Fibroblast of lung (primary cell): ENCODE data around the gene COG5. TPM values are rescaled to one million over a fixed set of nuclear protein-coding genes. Genes with fewer than 3 reads are reported as not detected.

Experiments used
- DNase-seq, 2 donors: peaks; one replicate each; pipeline versions ENCODE4 v3.0.0 to v3.0.0-alpha.2; 2010; ENCODE audit warnings: low read depth in 2 of 2
- H2AFZ ChIP-seq: 2 replicates; pipeline ENCODE4 v1.5.1; 2012; ENCODE audit warnings: low read length, control low read depth, inconsistent platforms
- H3K27ac ChIP-seq: 2 replicates; pipeline ENCODE4 v1.5.1; 2011; ENCODE audit warnings: low read length, control low read depth; ENCODE audit not compliant: insufficient read depth
- H3K27me3 ChIP-seq: 2 replicates; pipeline ENCODE4 v1.5.1; 2011; ENCODE audit warnings: mild to moderate bottlenecking, low read length; ENCODE audit not compliant: control insufficient read depth, insufficient read depth
- H3K36me3 ChIP-seq: 2 replicates; pipeline ENCODE4 v1.5.1; 2011; ENCODE audit warnings: low read length; ENCODE audit not compliant: control insufficient read depth, insufficient read depth
- H3K4me1 ChIP-seq: 2 replicates; pipeline ENCODE4 v1.5.1; 2011; ENCODE audit warnings: low read length; ENCODE audit not compliant: control insufficient read depth, insufficient read depth; ENCODE audit errors: extremely low read depth
- H3K4me2 ChIP-seq: 2 replicates; pipeline ENCODE4 v1.5.1; 2011; ENCODE audit warnings: low read length, control low read depth; ENCODE audit not compliant: insufficient read depth; ENCODE audit errors: extremely low read depth
- H3K4me3 ChIP-seq, 4 experiments: fragments of 200-600 bp in 1 of 4; sonication (generic) in 1 of 4; replicated peaks in 1 of 4; 2 replicates each; pipeline ENCODE4 v1.5.1; 2011 to 2016; ENCODE audit warnings: low read length in 4 of 4, low read depth in 3 of 4, mild to moderate bottlenecking in 3 of 4, control low read depth in 2 of 4, inconsistent platforms in 1 of 4, mixed read lengths in 1 of 4; ENCODE audit not compliant: insufficient read depth in 1 of 4; ENCODE audit errors: control extremely low read depth in 1 of 4
- H3K79me2 ChIP-seq: 2 replicates; pipeline ENCODE4 v1.5.1; 2012; ENCODE audit warnings: mild to moderate bottlenecking, low read length, inconsistent platforms; ENCODE audit not compliant: control insufficient read depth, insufficient read depth
- H3K9ac ChIP-seq: 2 replicates; pipeline ENCODE4 v1.5.1; 2011; ENCODE audit warnings: mild to moderate bottlenecking, low read length, control low read depth; ENCODE audit not compliant: insufficient read depth
- H3K9me3 ChIP-seq: 2 replicates; pipeline ENCODE4 v1.5.1; 2012; ENCODE audit warnings: low read depth, low read length; ENCODE audit not compliant: control insufficient read depth, insufficient read depth
- H4K20me1 ChIP-seq: 2 replicates; pipeline ENCODE4 v1.5.1; 2011; ENCODE audit warnings: low read length; ENCODE audit not compliant: control insufficient read depth, insufficient read depth; ENCODE audit errors: extremely low read depth
- CTCF ChIP-seq, 2 donors: IDR thresholded peaks in 1 of 2; conservative IDR thresholded peaks in 1 of 2; 1 replicate in 1 of 2; 2 replicates in 1 of 2; pipeline ENCODE4 v1.5.1; 2011 to 2012; ENCODE audit warnings: low read length in 2 of 2, control low read depth in 1 of 2, inconsistent platforms in 1 of 2, low read depth in 1 of 2, mild to moderate bottlenecking in 1 of 2
- EZH2 ChIP-seq: IDR thresholded peaks from 2 replicates; pipeline ENCODE4 v1.5.1; 2012; ENCODE audit warnings: low read length, control low read depth, mild to moderate bottlenecking; ENCODE audit errors: missing control alignments
- polyA plus RNA-seq, 2 donors: library from polyadenylated mRNA; depleted of rRNA in 1 of 2; stranded (reverse) in 1 of 2; unstranded in 1 of 2; fragments of >200 nt; gene quantifications; 2 replicates each; pipeline ENCODE4 v1.2.1, GENCODE V29; 2011 to 2012; ENCODE audit warnings: missing spikeins in 1 of 2
- total RNA-seq: library from RNA; depleted of rRNA; stranded (reverse); fragments of >200 nt; gene quantifications from 2 replicates; pipeline ENCODE4 v1.2.1, GENCODE V29; 2014

COG5 gene
- total and polyA plus RNA-seq, 2 donors (not counting 1 experiment from before 2014, with no cell fraction given): 34.5 to 40.3 TPM

DNA sequence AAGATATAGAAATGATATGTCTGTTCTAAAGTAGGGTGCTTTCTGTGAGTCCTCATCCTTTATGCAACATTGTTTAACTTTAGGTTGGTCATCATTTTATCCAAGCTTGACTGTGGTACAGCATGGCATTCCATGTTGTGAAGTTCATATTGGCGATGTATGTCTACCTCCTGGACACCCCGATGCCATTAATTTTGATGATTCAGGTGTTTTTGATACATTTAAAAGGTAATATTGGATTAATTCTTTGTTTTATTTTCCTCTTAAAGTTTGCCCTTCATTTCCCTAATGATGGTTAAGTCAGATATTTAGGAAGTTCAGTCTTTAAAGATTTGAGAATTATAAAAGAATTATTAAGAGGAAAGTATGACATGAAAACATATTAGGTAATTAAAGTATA lies 373.6 kb downstream of the COG5 start:
- no peak overlapping the region for H3K27ac ChIP-seq
- no peaks in the 10 kb centered on the region for H3K9me3 ChIP-seq
- TF ChIP-seq CTCF (conservative IDR thresholded peaks at IDR 0.05 in 1 of 2, IDR thresholded peaks at IDR 0.05 in 1 of 2; ENCODE audit: low read depth in 1 of 2, low read length in 2 of 2): no peak
- TF ChIP-seq EZH2: no peak
- no peak for DNase-seq
- H4K20me1 ChIP-seq: peaks cover 2% of the 10 kb centered on the region
- H2AFZ ChIP-seq: no peak overlapping the region
- no peak overlapping the region for H3K4me2 ChIP-seq
- H3K4me1 ChIP-seq: no peaks in the 10 kb centered on the region
- H3K27me3 ChIP-seq: no peaks in the 10 kb centered on the region
- peaks cover 3% of the 10 kb centered on the region for H3K36me3 ChIP-seq
- no peak overlapping the region for H3K4me3 ChIP-seq
- H3K9ac ChIP-seq: no peak overlapping the region
- no peaks in the 10 kb centered on the region for H3K79me2 ChIP-seq

- peaks cover 3% of the 10 kb centered on the region for H3K36me3 ChIP-seq
- no peaks in the 10 kb centered on the region for H3K9me3 ChIP-seq
- no peak overlapping the region for H3K4me2 ChIP-seq
- H2AFZ ChIP-seq: no peak overlapping the region
- no peak overlapping the region for H3K9ac ChIP-seq
- H3K4me1 ChIP-seq: no peaks in the 10 kb centered on the region
- no peak for TF ChIP-seq EZH2
- TF ChIP-seq CTCF (conservative IDR thresholded peaks at IDR 0.05 in 1 of 2, IDR thresholded peaks at IDR 0.05 in 1 of 2; ENCODE audit: low read depth in 1 of 2, low read length in 2 of 2): no peak
- no peak for DNase-seq
- no peaks in the 10 kb centered on the region for H3K79me2 ChIP-seq
- H4K20me1 ChIP-seq: peaks cover 2% of the 10 kb centered on the region
- H3K27ac ChIP-seq: no peak overlapping the region
- no peak overlapping the region for H3K4me3 ChIP-seq
- no peaks in the 10 kb centered on the region for H3K27me3 ChIP-seq
These were observed 375.9 kb downstream of the COG5 start for GRCh38 chr7:107187774-107188173.

- Histone ChIP-seq H3K79me2 (no peaks in the 10 kb centered on the region), H3K27ac (no peak overlapping the region), H3K9me3 (no peaks in the 10 kb centered on the region), H3K4me2 (no peak overlapping the region), H4K20me1 (peaks cover 2% of the 10 kb centered on the region), H2AFZ (no peak overlapping the region), H3K27me3 (no peaks in the 10 kb centered on the region), H3K4me3 (no peak overlapping the region), H3K9ac (no peak overlapping the region), H3K4me1 (no peaks in the 10 kb centered on the region), H3K36me3 (peaks cover 4% of the 10 kb centered on the region)
- TF ChIP-seq CTCF (conservative IDR thresholded peaks at IDR 0.05 in 1 of 2, IDR thresholded peaks at IDR 0.05 in 1 of 2; ENCODE audit: low read depth in 1 of 2, low read length in 2 of 2) (no peak), EZH2 (no peak)
- no peak for DNase-seq
These were observed 377.5 kb downstream of the COG5 start for GRCh38 chr7:107186240-107186639.
